ENCODE measurements around the gene MBNL2.

Gene MBNL2

DNA sequence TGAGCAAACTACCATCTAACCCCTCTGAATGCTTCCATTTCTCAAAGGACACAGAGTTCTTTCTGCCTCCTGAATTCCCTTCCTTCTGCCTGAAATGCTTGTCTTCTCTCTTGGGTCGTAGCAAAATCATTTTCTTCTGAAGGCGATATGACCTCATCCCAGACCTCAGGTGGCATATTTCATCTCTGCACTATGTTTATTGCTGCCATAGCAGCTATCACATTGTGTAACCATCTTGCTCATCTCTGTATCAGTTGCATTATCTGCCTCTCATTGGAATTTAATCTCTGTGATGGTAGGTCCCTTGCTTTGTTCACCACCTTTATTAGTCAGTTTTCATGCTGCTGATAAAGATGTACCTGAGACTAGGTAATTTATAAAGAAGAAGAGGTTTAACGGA lies 179.3 kb downstream of the MBNL2 start:
- no peak overlapping the region for H3K4me3 ChIP-seq (ENCODE audit: low read depth, low read length)
- H3K27ac ChIP-seq, result no peak overlapping the region
- no peaks in the 10 kb centered on the region for H3K36me3 ChIP-seq
- peaks cover 2% of the 10 kb centered on the region for H3K9me3 ChIP-seq (ENCODE audit: severe bottlenecking)
- H3K27me3 ChIP-seq (ENCODE audit: insufficient read depth, low read depth, severe bottlenecking), result no peaks in the 10 kb centered on the region
- DNase-seq, result no peak
- TF ChIP-seq, protein P1, sequence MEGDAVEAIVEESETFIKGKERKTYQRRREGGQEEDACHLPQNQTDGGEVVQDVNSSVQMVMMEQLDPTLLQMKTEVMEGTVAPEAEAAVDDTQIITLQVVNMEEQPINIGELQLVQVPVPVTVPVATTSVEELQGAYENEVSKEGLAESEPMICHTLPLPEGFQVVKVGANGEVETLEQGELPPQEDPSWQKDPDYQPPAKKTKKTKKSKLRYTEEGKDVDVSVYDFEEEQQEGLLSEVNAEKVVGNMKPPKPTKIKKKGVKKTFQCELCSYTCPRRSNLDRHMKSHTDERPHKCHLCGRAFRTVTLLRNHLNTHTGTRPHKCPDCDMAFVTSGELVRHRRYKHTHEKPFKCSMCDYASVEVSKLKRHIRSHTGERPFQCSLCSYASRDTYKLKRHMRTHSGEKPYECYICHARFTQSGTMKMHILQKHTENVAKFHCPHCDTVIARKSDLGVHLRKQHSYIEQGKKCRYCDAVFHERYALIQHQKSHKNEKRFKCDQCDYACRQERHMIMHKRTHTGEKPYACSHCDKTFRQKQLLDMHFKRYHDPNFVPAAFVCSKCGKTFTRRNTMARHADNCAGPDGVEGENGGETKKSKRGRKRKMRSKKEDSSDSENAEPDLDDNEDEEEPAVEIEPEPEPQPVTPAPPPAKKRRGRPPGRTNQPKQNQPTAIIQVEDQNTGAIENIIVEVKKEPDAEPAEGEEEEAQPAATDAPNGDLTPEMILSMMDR (IDR thresholded peaks at IDR 0.05; ENCODE audit: low read depth, low read length), result no peak

DNA sequence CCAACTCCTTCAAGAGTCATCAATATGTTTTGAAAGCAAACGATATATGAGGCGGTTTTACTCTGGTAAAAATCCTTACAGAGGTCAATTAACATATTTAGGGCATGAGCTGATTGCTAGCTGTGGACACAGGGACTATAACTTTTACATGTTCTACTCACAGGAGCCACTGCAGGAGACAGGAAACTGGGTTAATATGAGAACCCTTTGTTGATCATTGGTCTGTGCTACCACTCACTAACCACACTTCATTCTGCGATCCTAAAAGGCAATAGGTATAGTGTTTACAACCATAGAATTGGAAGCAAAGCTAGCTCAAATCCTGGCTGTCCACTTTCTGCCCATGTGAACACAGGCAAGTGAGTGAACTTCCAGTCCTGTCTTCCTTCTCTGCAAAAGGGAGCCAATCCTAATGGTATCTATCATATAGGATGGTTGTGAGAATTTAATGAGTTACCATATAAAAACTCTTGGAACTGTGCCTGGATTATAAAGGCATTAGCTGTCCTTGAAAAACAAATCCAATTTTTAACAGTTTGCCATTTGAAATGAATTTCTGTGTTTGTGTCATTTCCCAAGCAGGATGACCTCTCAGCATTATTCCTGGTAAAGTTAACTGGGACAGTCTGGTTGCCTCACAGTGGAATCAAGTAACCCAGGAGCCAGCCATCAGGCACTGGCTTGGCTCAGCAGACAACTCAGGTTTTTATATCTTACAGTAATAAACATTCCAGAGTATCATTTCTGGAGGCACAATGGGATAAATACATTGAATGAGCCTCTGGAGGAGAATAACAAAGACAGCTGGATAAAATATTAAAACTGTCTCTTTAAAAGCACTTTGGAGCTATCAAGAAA lies 182.0 kb downstream of the MBNL2 start:
- Histone ChIP-seq H3K4me3 (ENCODE audit: low read depth, low read length) (no peak overlapping the region), H3K36me3 (no peaks in the 10 kb centered on the region), H3K27ac (no peak overlapping the region), H3K9me3 (ENCODE audit: severe bottlenecking) (peaks cover 2% of the 10 kb centered on the region), H3K27me3 (ENCODE audit: insufficient read depth, low read depth, severe bottlenecking) (no peaks in the 10 kb centered on the region)
- TF ChIP-seq, protein P1 (IDR thresholded peaks at IDR 0.05; ENCODE audit: low read depth, low read length), result no peak
- no peak for DNase-seq

DNA sequence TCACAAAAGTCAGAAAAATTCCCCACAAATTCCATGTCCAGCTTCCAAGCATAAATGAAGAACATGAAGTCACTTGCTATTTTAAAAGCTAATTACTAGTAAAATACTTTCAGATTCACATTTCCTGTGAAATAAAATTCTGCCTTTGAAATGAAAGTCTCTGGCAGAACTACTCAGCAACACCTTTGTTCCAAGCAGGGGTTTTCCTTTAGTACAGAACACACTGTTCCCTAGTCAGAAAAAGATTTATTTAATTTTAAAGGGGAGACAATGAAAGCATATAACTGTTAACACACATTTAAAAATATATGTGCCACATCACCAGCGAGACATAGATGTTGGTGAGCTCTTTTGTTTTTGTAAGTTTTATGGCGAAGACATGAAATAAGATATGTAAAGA lies 185.4 kb downstream of the MBNL2 start:
- no peaks in the 10 kb centered on the region for H3K27me3 ChIP-seq (ENCODE audit: insufficient read depth, low read depth, severe bottlenecking)
- TF ChIP-seq, protein P1 (IDR thresholded peaks at IDR 0.05; ENCODE audit: low read depth, low read length), result no peak
- no peaks in the 10 kb centered on the region for H3K9me3 ChIP-seq (ENCODE audit: severe bottlenecking)
- DNase-seq, result no peak
- no peak overlapping the region for H3K4me3 ChIP-seq (ENCODE audit: low read depth, low read length)
- H3K27ac ChIP-seq, result no peak overlapping the region
- H3K36me3 ChIP-seq, result no peaks in the 10 kb centered on the region

DNA sequence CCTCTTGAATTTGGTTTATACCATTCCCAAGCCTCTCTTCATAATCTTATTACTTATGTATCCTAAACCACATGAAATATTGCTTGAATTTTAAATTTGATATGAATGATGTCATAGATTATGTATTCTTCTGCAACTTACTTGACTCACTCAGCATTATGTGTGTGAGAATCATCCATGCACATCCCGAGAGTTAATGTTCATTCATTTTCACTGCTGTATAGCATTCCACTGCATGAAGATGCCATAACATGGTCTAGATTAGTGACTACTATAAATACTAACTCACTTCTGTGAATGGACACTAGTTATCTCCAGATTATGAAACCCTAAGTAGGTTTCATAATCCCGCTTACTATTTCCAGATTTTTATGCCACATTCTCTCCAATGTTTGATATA lies 186.8 kb downstream of the MBNL2 start:
- H3K27me3 ChIP-seq (ENCODE audit: insufficient read depth, low read depth, severe bottlenecking), result no peaks in the 10 kb centered on the region
- H3K36me3 ChIP-seq, result no peaks in the 10 kb centered on the region
- no peak overlapping the region for H3K4me3 ChIP-seq (ENCODE audit: low read depth, low read length)
- H3K9me3 ChIP-seq (ENCODE audit: severe bottlenecking), result no peaks in the 10 kb centered on the region
- TF ChIP-seq, protein P1 (IDR thresholded peaks at IDR 0.05; ENCODE audit: low read depth, low read length), result no peak
- H3K27ac ChIP-seq, result no peak overlapping the region
- DNase-seq, result no peak

DNA sequence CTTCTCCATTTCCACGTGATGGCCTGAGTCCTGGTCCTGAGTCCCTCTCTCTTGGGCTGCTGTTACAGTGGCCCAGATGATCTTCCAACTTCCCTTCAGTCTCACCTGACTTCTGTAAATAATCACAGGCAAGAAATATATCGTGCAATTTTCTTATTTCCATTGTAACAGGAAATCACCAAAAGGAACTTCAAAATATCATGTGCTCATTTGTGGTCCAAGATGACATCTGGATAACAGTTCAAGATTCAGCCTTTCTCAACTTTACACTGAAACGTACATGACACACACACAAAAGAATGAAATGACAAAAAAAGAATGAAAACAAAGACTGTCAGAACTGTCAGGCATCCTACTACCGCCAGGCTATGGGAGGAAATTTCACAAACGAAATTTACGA lies 189.9 kb downstream of the MBNL2 start:
- no peak overlapping the region for H3K27ac ChIP-seq
- TF ChIP-seq, protein P1 (IDR thresholded peaks at IDR 0.05; ENCODE audit: low read depth, low read length), result no peak
- DNase-seq, result no peak
- no peaks in the 10 kb centered on the region for H3K9me3 ChIP-seq (ENCODE audit: severe bottlenecking)
- H3K27me3 ChIP-seq (ENCODE audit: insufficient read depth, low read depth, severe bottlenecking), result no peaks in the 10 kb centered on the region
- H3K36me3 ChIP-seq, result no peaks in the 10 kb centered on the region
- H3K4me3 ChIP-seq (ENCODE audit: low read depth, low read length), result no peak overlapping the region

DNA sequence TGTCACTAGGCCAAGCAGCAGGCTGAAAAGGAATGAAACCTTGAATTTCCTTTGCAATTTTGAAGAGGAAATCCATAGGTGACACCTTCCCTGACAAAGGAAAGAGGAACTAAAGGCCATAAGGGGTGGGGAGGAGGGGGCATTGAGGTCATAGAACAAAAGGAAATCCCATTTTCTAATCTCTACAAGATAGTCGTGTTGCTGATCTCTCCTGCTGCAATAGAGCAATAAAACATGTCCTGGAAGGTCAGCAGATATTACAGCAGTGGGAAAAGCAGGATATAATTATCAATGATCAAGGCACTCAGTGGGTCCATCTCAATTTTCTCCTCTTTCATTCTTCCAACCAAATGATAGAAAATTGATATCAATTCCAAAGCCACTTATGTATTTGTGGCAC lies 191.6 kb downstream of the MBNL2 start:
- no peak overlapping the region for H3K4me3 ChIP-seq (ENCODE audit: low read depth, low read length)
- TF ChIP-seq, protein P1 (IDR thresholded peaks at IDR 0.05; ENCODE audit: low read depth, low read length), result no peak
- no peak overlapping the region for H3K27ac ChIP-seq
- no peaks in the 10 kb centered on the region for H3K27me3 ChIP-seq (ENCODE audit: insufficient read depth, low read depth, severe bottlenecking)
- DNase-seq, result no peak
- H3K36me3 ChIP-seq, result no peaks in the 10 kb centered on the region
- H3K9me3 ChIP-seq (ENCODE audit: severe bottlenecking), result no peaks in the 10 kb centered on the region

Measured in WERI-Rb-1 (cell line).